GM12891 (cell line): ENCODE measurements around the gene KCNH1.

ENCODE experiments used
- PAX5 ChIP-seq: IDR thresholded peaks from 2 replicates; pipeline ENCODE4 v1.6.1; 2011; ENCODE audit warnings: low read length, moderate library complexity, mild to moderate bottlenecking; ENCODE audit not compliant: insufficient read depth, severe bottlenecking
- POLR2A ChIP-seq: IDR thresholded peaks from 2 replicates; pipeline ENCODE4 v1.6.1; 2011; ENCODE audit warnings: low read depth, low read length, control low read depth
- POLR2AphosphoS5 ChIP-seq: IDR thresholded peaks from 2 replicates; pipeline ENCODE4 v1.6.1; 2011; ENCODE audit warnings: low read depth, low read length, control low read depth
- POU2F2 ChIP-seq: IDR thresholded peaks from 2 replicates; pipeline ENCODE4 v1.6.1; 2011; ENCODE audit warnings: low read depth, mild to moderate bottlenecking, control low read depth, low read length, moderate library complexity
- SPI1 ChIP-seq: IDR thresholded peaks from 2 replicates; pipeline ENCODE4 v1.6.1; 2011; ENCODE audit warnings: low read depth, low read length, control low read depth
- TAF1 ChIP-seq: IDR thresholded peaks from 2 replicates; pipeline ENCODE4 v1.6.1; 2011; ENCODE audit warnings: low read depth, low read length, control low read depth

- no peak for TF ChIP-seq POLR2A
- no peak for TF ChIP-seq POLR2AphosphoS5
- TF ChIP-seq TAF1, result no peak
- TF ChIP-seq SPI1, result no peak
- TF ChIP-seq POU2F2, result no peak
- TF ChIP-seq PAX5, result no peak
Measured at GRCh38 chr1:210937846-210938245, 196.1 kb downstream of the KCNH1 start.
